Spinal cord (tissue), 10 donors: ENCODE results near the gene NTNG2. TPM values are rescaled to one million over a fixed set of nuclear protein-coding genes. Genes with fewer than 3 reads are reported as not detected.

ENCODE experiments used
- DNase-seq, 6 donors: peaks; one replicate each; pipeline versions ENCODE4 v3.0.0 to v3.0.0-alpha.2; 2013 to 2015; ENCODE audit warnings: low spot score in 6 of 6, low read depth in 4 of 6
- H3K27ac ChIP-seq: one replicate; pipeline ENCODE4 v1.5.1; 2013; ENCODE audit warnings: low read depth, low read length, control low read depth
- H3K27me3 ChIP-seq: one replicate; pipeline ENCODE4 v1.6.1; 2013; ENCODE audit warnings: low read length; ENCODE audit not compliant: control insufficient read depth, insufficient read depth
- H3K36me3 ChIP-seq: one replicate; pipeline ENCODE4 v1.6.1; 2013; ENCODE audit warnings: low read length; ENCODE audit not compliant: control insufficient read depth, insufficient read depth
- H3K4me1 ChIP-seq: one replicate; pipeline ENCODE4 v1.6.1; 2013; ENCODE audit warnings: low read length; ENCODE audit not compliant: control insufficient read depth, insufficient read depth
- H3K4me3 ChIP-seq: one replicate; pipeline ENCODE4 v1.5.1; 2013; ENCODE audit warnings: low read depth, low read length, control low read depth
- H3K9me3 ChIP-seq: one replicate; pipeline ENCODE4 v1.6.1; 2013; ENCODE audit warnings: low read length; ENCODE audit not compliant: control insufficient read depth, insufficient read depth
- WGBS: methylation state at CpG from one replicate; pipeline ENCODE4 v1.1.5; 2013; ENCODE audit warnings: missing lambda C conversion rate; ENCODE audit not compliant: insufficient coverage; 5-methylcytosine and 5-hydroxymethylcytosine counted together
- polyA plus RNA-seq, 2 donors: library from polyadenylated mRNA; unstranded; fragments of 120-200 nt; gene quantifications; one replicate each; pipeline ENCODE4 v1.2.1, GENCODE V29; 2013; ENCODE audit not compliant: insufficient read length in 2 of 2
- total RNA-seq, 2 donors: library from RNA; depleted of rRNA in 1 of 2; stranded (reverse); fragments of 120-200 nt in 1 of 2; fragments of >200 nt in 1 of 2; gene quantifications; one replicate each; pipeline versions ENCODE4 v1.2.3 to v1.2.4, GENCODE V29; 2013 to 2014
- donor health status: healthy.

Gene NTNG2
- total and polyA plus RNA-seq, 4 donors = 5.4 to 23.0 (median 10.9) TPM

DNA sequence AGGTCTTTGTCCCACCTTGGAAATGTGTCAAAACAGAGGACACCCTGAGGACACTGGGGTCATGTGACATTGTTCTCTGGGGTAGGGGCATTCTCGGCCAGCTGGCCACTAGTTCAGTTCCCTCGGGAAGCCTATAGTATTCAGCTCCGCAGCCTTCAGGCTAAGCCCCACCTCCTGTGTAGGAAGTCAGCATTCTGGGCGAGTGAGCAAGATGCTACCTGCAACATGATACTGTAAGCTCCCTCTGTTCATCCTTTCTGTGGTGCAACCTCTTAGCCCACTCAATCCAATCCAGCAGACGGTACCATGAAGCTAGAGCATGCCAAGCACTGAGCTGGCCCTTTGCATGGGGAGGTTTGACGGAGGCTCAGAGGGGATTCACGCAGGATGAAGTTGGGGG, 5.3 kb downstream of the NTNG2 start:
- H3K27ac ChIP-seq = no peak overlapping the region
- 56% methylated on average over 4 of the region's 7 CpGs for WGBS
- no peaks in the 10 kb centered on the region for H3K9me3 ChIP-seq
- H3K4me3 ChIP-seq = no peak overlapping the region
- peaks cover 47% of the 10 kb centered on the region for H3K4me1 ChIP-seq
- peaks cover 41% of the 10 kb centered on the region for H3K27me3 ChIP-seq
- H3K36me3 ChIP-seq = peaks cover 14% of the 10 kb centered on the region
- no peak for DNase-seq

DNA sequence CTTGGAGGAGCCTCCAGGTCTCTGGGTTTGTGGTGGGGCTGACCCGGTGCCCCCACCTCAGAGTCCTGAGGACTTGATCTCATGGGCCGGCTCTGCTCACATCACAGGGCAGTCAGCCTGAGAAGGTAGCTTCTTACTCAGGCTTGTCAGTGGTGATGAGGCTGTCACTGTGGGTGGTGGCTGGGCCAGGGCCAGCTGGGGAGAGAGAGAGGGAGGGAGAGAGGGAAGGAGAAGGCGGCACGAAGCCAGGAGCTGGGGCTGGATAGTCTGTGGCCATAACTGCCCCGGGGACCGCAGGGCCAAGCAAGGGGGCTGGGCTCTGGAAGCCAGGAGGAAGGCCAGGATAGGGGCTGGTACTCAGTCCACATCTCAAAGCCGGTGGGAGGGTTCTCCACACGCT, 6.5 kb downstream of the NTNG2 start:
- Histone ChIP-seq H3K9me3 (no peaks in the 10 kb centered on the region), H3K27me3 (peaks cover 29% of the 10 kb centered on the region), H3K4me1 (peaks cover 36% of the 10 kb centered on the region), H3K36me3 (peaks cover 15% of the 10 kb centered on the region), H3K27ac (no peak overlapping the region), H3K4me3 (no peak overlapping the region)
- DNase-seq = peak in 2 of 6 donors; percentile 78 to 79
- WGBS = 28% methylated on average over 6 of the region's 8 CpGs

DNA sequence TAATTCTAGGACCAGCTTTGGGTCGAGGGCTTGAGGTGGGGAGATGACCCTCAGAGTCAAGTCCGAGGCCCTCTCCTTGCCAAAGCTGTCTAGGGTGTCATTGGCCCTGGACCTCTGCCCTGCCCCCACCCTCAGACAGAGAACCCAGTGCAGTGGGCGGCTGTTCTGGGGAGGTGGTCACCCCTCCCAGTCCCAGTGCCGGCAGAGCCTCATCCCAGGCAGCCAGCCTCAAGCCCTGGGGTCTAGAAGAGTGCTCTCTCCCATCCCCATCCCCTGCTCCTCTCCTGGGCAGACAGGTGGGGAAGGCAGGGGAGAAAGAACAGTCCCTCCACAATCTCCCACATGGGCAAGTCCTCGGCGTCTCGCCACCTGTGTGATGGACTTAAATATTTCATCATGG, 7.0 kb downstream of the NTNG2 start:
- Histone ChIP-seq H3K27ac (no peak overlapping the region), H3K9me3 (no peaks in the 10 kb centered on the region), H3K36me3 (peaks cover 20% of the 10 kb centered on the region), H3K4me1 (peaks cover 31% of the 10 kb centered on the region), H3K4me3 (no peak overlapping the region), H3K27me3 (peaks cover 24% of the 10 kb centered on the region)
- no peak for DNase-seq
- 50% methylated on average over 2 of the region's 7 CpGs for WGBS

DNA sequence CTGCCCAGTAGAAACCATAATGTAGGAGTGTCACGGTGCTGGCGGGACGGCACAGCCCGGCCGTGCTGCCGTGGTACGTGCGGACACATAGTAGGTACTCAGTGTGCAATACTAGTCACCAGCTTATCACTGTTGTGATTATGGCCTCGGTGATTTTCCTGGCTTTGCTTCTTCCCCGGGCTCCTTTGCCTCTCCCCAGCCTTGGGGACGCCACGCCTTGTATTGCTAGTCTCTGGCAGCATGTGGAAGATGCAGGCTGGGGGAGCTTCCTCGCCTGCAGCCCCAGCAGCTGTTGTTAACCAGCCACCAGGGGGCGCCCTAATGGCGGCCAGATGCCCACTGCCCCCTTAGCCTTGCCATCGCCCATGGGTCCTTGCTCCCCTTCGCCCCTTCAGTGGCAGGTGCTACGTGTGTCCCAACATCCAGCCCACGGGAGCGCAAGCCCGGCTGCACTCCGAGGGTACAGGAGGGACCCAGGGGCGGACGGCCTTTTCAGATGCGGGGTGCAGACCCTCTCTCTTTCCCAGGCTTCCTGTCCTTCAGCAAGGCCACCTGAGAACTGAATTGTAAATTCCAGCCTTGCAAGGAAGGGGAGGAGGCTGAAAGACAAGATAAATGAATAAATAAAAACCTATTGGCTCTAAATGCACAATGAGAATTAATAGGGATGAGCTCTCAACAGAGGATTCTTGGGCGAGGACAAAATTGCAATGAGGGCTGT, 8.0 kb downstream of the NTNG2 start:
- 46% methylated on average over 21 of the region's 26 CpGs for WGBS
- no peaks in the 10 kb centered on the region for H3K9me3 ChIP-seq
- peak in 2 of 6 donors; percentile 37 to 51 for DNase-seq
- no peak overlapping the region for H3K27ac ChIP-seq
- peaks cover 16% of the 10 kb centered on the region for H3K27me3 ChIP-seq
- H3K4me3 ChIP-seq = no peak overlapping the region
- peaks cover 22% of the 10 kb centered on the region for H3K4me1 ChIP-seq
- peaks cover 25% of the 10 kb centered on the region for H3K36me3 ChIP-seq

DNA sequence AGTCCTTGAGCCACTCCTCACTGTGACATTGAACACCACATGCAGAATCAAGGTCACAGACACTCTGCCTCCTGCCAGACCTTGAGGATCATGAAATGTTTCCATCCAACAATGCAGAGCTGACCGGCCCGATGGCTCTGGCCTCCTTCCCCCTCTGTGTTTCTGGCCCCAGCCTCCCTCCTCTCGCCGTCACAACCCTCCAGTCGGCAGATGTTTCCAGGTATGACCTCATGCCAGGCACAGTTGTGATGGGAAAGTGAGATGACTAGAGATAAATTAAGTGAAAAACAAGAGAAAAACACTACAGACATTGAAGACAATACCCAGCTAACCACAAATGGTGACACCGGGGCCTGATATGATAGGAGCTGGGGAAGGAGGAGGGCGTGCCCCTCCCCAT, 9.8 kb downstream of the NTNG2 start:
- 80% methylated on average over 3 of the region's 7 CpGs for WGBS
- H3K4me1 ChIP-seq = peaks cover 22% of the 10 kb centered on the region
- H3K27ac ChIP-seq = no peak overlapping the region
- DNase-seq = no peak
- H3K27me3 ChIP-seq = peaks cover 7% of the 10 kb centered on the region
- H3K36me3 ChIP-seq = peaks cover 27% of the 10 kb centered on the region
- no peaks in the 10 kb centered on the region for H3K9me3 ChIP-seq
- no peak overlapping the region for H3K4me3 ChIP-seq

DNA sequence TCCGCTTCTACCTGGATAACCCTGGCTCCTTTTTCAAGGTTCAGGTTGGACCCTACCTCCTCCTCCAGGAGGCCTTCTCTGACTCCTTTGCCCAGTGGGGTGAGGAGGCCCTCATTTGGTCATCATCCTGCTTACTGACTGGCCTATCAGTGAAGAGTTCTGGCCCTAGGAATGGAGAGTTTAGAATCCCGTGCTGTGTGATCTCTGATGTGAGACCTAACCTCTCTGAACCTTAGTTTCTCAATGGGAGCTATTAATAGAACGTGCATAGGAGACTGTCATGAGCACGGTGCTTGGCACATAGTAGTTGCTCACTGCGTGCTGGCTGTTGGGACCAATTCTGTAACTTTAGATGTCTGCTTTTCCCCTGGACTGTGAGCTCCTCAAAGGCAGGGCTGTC, 10.3 kb downstream of the NTNG2 start:
- WGBS = 85% methylated on average over 4 of the region's 5 CpGs
- H3K4me1 ChIP-seq = peaks cover 22% of the 10 kb centered on the region
- no peak for DNase-seq
- peaks cover 2% of the 10 kb centered on the region for H3K27me3 ChIP-seq
- H3K9me3 ChIP-seq = no peaks in the 10 kb centered on the region
- H3K4me3 ChIP-seq = no peak overlapping the region
- H3K27ac ChIP-seq = no peak overlapping the region
- peaks cover 26% of the 10 kb centered on the region for H3K36me3 ChIP-seq

DNA sequence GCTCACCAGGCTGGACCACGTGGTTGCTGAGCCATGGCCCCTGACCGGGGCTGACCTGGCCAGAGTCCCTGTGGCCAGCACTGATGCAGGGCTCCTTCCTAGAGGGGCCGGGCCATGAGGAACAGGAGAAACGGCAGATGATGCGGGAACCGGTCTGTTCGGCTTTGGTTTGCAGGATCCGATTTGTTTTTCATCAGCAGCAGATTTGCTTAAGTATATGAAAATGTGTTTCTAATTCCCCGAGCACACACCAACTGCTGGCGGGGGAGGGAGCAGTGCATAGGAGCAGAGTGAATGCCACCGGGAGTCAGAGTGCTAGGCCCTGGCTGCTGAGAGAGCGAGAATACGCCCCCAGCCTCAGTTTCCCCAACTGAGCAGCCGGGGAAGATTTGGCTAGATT, 13.6 kb downstream of the NTNG2 start:
- WGBS = 64% methylated on average over 9 of the region's 14 CpGs
- Histone ChIP-seq H3K9me3 (no peaks in the 10 kb centered on the region), H3K4me1 (peaks cover 3% of the 10 kb centered on the region), H3K27me3 (no peaks in the 10 kb centered on the region), H3K4me3 (no peak overlapping the region), H3K36me3 (peaks cover 22% of the 10 kb centered on the region), H3K27ac (no peak overlapping the region)
- DNase-seq = no peak

DNA sequence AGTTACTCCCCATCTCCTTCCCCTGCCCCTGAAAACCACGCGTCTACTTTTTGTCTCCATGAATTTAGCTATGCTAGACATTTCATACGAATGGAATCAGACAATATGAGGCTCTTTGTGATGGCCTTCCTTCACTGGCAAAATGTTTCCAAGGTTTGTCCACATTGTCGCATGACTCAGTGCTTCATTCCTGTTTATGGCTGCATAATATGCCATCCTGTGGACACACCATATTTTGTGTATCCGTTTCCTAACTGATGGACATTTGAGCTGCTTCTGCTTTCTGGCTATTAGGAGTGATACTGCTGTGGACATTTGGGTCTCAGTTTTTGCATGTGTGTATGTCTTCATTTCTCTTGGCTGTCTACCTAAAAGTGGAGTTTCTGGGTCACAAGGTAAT, 14.5 kb downstream of the NTNG2 start:
- WGBS = 98% methylated on average over 3 of the region's 5 CpGs
- Histone ChIP-seq H3K9me3 (no peaks in the 10 kb centered on the region), H3K27me3 (no peaks in the 10 kb centered on the region), H3K4me3 (no peak overlapping the region), H3K27ac (no peak overlapping the region), H3K4me1 (no peaks in the 10 kb centered on the region), H3K36me3 (peaks cover 21% of the 10 kb centered on the region)
- DNase-seq = no peak

DNA sequence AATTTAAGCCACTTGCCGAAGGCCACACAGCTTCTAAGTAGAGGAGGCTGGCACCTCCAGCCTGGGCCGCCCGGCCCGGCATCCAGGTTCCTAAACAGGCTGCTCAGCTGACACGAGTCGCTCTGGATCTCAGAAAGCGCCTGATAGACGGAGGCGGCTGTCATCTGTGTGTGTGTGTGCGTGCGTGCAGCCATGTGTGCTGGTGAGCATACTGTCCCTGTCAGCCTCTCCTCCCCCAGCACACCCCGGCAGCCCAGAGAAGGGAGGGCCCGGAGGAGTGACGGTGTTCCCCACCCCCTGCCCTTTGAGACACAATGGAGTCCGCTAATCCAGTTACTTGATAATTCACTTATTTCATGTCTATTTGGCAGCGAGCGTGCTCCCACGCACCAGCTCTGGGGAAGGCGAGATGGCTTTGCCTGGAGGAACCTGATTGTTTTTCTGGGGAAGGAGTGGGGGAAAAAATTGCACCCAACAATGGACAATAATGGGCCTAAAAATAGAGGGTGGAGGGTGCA, 20.0 kb downstream of the NTNG2 start:
- H3K4me3 ChIP-seq = no peak overlapping the region
- peak overlapping the region; percentile 69 for H3K27ac ChIP-seq
- 35% methylated on average over 9 of the region's 19 CpGs for WGBS

More for the DNA sequence above, 20.0 kb downstream of the NTNG2 start:
- H3K27me3 ChIP-seq = no peaks in the 10 kb centered on the region
- H3K9me3 ChIP-seq = no peaks in the 10 kb centered on the region
- H3K4me1 ChIP-seq = peaks cover 46% of the 10 kb centered on the region
- no peaks in the 10 kb centered on the region for H3K36me3 ChIP-seq
- peak in 2 of 6 donors; percentile 68 to 80 for DNase-seq
